Measurements from ENCODE around the gene OPHN1. TPM values are rescaled to one million over a fixed set of nuclear protein-coding genes. Genes with fewer than 3 reads are reported as not detected.

OPHN1 gene
- total RNA-seq, 4 donors from 2014 or later = 2.3 to 10.8 (median 4.6) TPM

GRCh38 chrX:68147848-68148247 is 285.4 kb downstream of the OPHN1 start:
- intact Hi-C loops (cut with DNase I; ENCODE audit: low total_unique reads) = no loop called here
- no peaks in the 10 kb centered on the region for H3K9me3 ChIP-seq
- no peak overlapping the region for H3K27ac ChIP-seq
- no peak overlapping the region for H3K4me3 ChIP-seq
- DNase-seq (no peak), ATAC-seq (no peak)
- TF ChIP-seq POLR2A (IDR thresholded peaks at IDR 0.05) (no peak), CTCF (IDR thresholded peaks at IDR 0.05 in 4 of 5, conservative IDR thresholded peaks at IDR 0.05 in 1 of 5) (no peak)
- in situ Hi-C loops (cut with MboI; ENCODE audit: low sequenced_read_pairs in 4 of 4) = no loop called here
- H3K27me3 ChIP-seq = no peaks in the 10 kb centered on the region
- H3K36me3 ChIP-seq = no peaks in the 10 kb centered on the region
- H3K4me1 ChIP-seq = no peaks in the 10 kb centered on the region

DNA sequence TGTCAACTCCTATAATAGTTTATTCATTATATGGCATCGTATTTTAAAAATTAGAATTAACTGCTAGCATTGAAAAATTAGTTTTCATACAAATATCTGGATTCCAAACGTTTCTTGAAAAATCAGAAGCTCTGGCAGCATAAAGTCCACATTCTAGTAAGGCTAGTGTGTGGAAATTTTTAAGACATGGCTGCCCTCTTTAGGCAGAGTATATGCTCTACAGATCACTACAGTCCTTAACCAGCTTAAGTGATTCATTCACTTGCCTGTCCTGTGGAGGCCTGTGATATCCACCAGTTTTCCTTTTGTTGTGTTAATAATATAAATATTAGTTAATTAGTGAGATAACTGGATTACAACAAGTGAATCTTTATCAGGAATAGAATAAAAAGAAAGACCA is 287.2 kb downstream of the OPHN1 start:
- Histone ChIP-seq H3K36me3 (no peaks in the 10 kb centered on the region), H3K27ac (no peak overlapping the region), H3K27me3 (no peaks in the 10 kb centered on the region), H3K4me3 (no peak overlapping the region), H3K4me1 (no peaks in the 10 kb centered on the region), H3K9me3 (no peaks in the 10 kb centered on the region)
- intact Hi-C loops (cut with DNase I; ENCODE audit: low total_unique reads) = no loop called here
- DNase-seq (no peak), ATAC-seq (no peak)
- in situ Hi-C loops (cut with MboI; ENCODE audit: low sequenced_read_pairs in 4 of 4) = no loop called here
- TF ChIP-seq POLR2A (IDR thresholded peaks at IDR 0.05) (no peak), CTCF (IDR thresholded peaks at IDR 0.05 in 4 of 5, conservative IDR thresholded peaks at IDR 0.05 in 1 of 5) (peak in 1 of 5 experiments; percentile 25)

DNA sequence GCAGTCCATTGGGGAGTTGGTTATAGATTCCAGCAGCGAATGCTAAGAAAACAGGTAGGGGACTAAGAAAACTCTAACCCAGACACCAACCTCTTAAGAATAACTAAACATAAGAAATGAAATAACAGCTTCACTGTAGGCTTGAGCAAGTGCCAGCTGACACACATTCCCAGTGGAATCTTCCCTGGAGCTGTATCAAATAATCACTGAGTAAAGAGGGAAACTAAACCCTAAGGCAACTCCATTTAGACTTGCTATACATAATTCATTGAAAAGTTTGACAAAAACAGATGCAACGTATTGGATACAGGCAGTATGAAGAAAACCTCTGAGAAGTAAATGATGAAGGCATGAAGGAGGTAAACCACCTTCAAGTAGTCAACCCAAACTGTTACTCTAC is 293.5 kb downstream of the OPHN1 start:
- Histone ChIP-seq H3K4me1 (no peaks in the 10 kb centered on the region), H3K9me3 (no peaks in the 10 kb centered on the region), H3K27ac (no peak overlapping the region), H3K36me3 (no peaks in the 10 kb centered on the region), H3K4me3 (no peak overlapping the region), H3K27me3 (no peaks in the 10 kb centered on the region)
- ATAC-seq = no peak
- no peak for DNase-seq
- intact Hi-C loops (cut with DNase I; ENCODE audit: low total_unique reads) = no loop called here
- in situ Hi-C loops (cut with MboI; ENCODE audit: low sequenced_read_pairs in 4 of 4) = no loop called here
- TF ChIP-seq POLR2A (IDR thresholded peaks at IDR 0.05) = no peak
- no peak for TF ChIP-seq CTCF (IDR thresholded peaks at IDR 0.05 in 4 of 5, conservative IDR thresholded peaks at IDR 0.05 in 1 of 5)

DNA sequence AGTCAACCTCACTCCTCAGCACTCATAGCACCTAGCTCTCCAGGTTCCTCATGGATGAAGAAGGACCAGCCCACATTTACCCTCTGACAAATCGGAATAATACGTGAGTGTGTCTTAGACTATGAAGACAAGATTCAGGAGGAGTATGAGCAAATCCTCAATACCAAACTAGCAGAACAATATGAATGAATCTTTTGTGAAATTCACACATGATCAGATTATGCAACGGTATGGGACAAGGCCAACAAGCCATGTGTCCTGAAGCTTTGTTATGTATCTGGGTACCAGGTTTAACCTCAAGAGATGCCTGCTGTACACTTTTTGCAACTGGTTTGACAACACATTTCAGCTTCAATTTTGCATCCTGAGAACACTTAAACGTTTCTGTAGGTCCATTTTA is 300.1 kb downstream of the OPHN1 start:
- Histone ChIP-seq H3K9me3 (no peaks in the 10 kb centered on the region), H3K4me1 (no peaks in the 10 kb centered on the region), H3K36me3 (no peaks in the 10 kb centered on the region), H3K27ac (no peak overlapping the region), H3K27me3 (no peaks in the 10 kb centered on the region), H3K4me3 (no peak overlapping the region)
- no peak for ATAC-seq
- TF ChIP-seq CTCF (IDR thresholded peaks at IDR 0.05 in 4 of 5, conservative IDR thresholded peaks at IDR 0.05 in 1 of 5) (no peak), POLR2A (IDR thresholded peaks at IDR 0.05) (no peak)
- DNase-seq = peak in 1 of 2 donors; percentile 6
- intact Hi-C loops (cut with DNase I; ENCODE audit: low total_unique reads) = no loop called here
- in situ Hi-C loops (cut with MboI; ENCODE audit: low sequenced_read_pairs in 4 of 4) = no loop called here

GRCh38 chrX:68132749-68133148 is 300.5 kb downstream of the OPHN1 start:
- in situ Hi-C loops (cut with MboI; ENCODE audit: low sequenced_read_pairs in 4 of 4) = no loop called here
- no peak for DNase-seq
- no peak overlapping the region for H3K27ac ChIP-seq
- H3K9me3 ChIP-seq = no peaks in the 10 kb centered on the region
- TF ChIP-seq CTCF (IDR thresholded peaks at IDR 0.05 in 4 of 5, conservative IDR thresholded peaks at IDR 0.05 in 1 of 5) = no peak
- no peak for TF ChIP-seq POLR2A (IDR thresholded peaks at IDR 0.05)
- H3K27me3 ChIP-seq = no peaks in the 10 kb centered on the region
- H3K4me1 ChIP-seq = no peaks in the 10 kb centered on the region
- H3K36me3 ChIP-seq = no peaks in the 10 kb centered on the region
- no peak for ATAC-seq
- no peak overlapping the region for H3K4me3 ChIP-seq
- intact Hi-C loops (cut with DNase I; ENCODE audit: low total_unique reads) = no loop called here
